Measurements from ENCODE around the gene RORC.
"Not testable (repeated sequence)": the region's sequence is repeated elsewhere in the genome, so short reads cannot be mapped to it uniquely, and the experiment has no call there.

The RORC gene

GRCh38 chr1:151803915-151804314, 27.7 kb downstream of the RORC start:
- DNase-seq: no peak

- DNase-seq: no peak
These were observed 28.4 kb downstream of the RORC start for GRCh38 chr1:151803164-151803563.

- DNase-seq: no peak
These were observed 29.2 kb downstream of the RORC start for GRCh38 chr1:151802372-151802771.

GRCh38 chr1:151801846-151802245, 29.8 kb downstream of the RORC start:
- no peak for DNase-seq

- DNase-seq: no peak
These were observed 30.2 kb downstream of the RORC start for GRCh38 chr1:151801310-151801820.

GRCh38 chr1:151800830-151801229, 30.8 kb downstream of the RORC start:
- DNase-seq: no peak

GRCh38 chr1:151799179-151800022, 32.2 kb downstream of the RORC start:
- no peak for DNase-seq

- no peak for DNase-seq
These were observed 33.0 kb downstream of the RORC start for GRCh38 chr1:151798571-151798970.

- DNase-seq: peak in 2 of 3 experiments; percentile 55 to 64
These were observed 40.5 kb downstream of the RORC start for GRCh38 chr1:151790940-151791651.

- DNase-seq: peak; percentile 97 to 100 (median 100)
These were observed 41.3 kb downstream of the RORC start, which contains the start of gene TDRKH for GRCh38 chr1:151790071-151790939. Gene TDRKH (minus strand): TSS chr1:151790500. CDS start chr1:151783022, 7,478 bp downstream.

- DNase-seq: no peak
These were observed 43.9 kb downstream of the RORC start for GRCh38 chr1:151787689-151788088.

- no peak for DNase-seq
These were observed 47.8 kb downstream of the RORC start for GRCh38 chr1:151783796-151784195.

GRCh38 chr1:151782741-151783140, 48.9 kb downstream of the RORC start:
- DNase-seq: no peak

- DNase-seq: not testable (repeated sequence)
These were observed 49.6 kb downstream of the RORC start for GRCh38 chr1:151782026-151782425.

GRCh38 chr1:151780736-151781135, 50.9 kb downstream of the RORC start:
- DNase-seq: not testable (repeated sequence)

- no peak for DNase-seq
These were observed 51.8 kb downstream of the RORC start for GRCh38 chr1:151779852-151780251.

GRCh38 chr1:151777317-151777716, 54.3 kb downstream of the RORC start:
- DNase-seq: no peak

GRCh38 chr1:151776665-151777062, 54.9 kb downstream of the RORC start:
- DNase-seq: no peak

- DNase-seq: no peak
These were observed 55.5 kb downstream of the RORC start for GRCh38 chr1:151775894-151776664.

- DNase-seq: no peak
These were observed 57.2 kb downstream of the RORC start for GRCh38 chr1:151774256-151774922.

GRCh38 chr1:151773702-151774101, 57.9 kb downstream of the RORC start:
- DNase-seq: no peak

Measured in NCI-H1417 (cell line).